PC-3 (cell line): ENCODE data around the gene RAB30.

Source experiments
- EZH2 ChIP-seq: fragments of 300-600 bp; sonication (generic); IDR thresholded peaks from one replicate; pipeline ENCODE4 v1.6.1; 2017; ENCODE audit warnings: antibody characterized with exemption, mild to moderate bottlenecking, low read length; ENCODE audit not compliant: unreplicated experiment
- TF ChIP-seq, protein P1 (sequence below): fragments of 300-600 bp; sonication (generic); conservative IDR thresholded peaks from 2 replicates; pipeline ENCODE4 v1.5.1; 2017; ENCODE audit warnings: antibody characterized with exemption, low read depth, mild to moderate bottlenecking, low read length

DNA sequence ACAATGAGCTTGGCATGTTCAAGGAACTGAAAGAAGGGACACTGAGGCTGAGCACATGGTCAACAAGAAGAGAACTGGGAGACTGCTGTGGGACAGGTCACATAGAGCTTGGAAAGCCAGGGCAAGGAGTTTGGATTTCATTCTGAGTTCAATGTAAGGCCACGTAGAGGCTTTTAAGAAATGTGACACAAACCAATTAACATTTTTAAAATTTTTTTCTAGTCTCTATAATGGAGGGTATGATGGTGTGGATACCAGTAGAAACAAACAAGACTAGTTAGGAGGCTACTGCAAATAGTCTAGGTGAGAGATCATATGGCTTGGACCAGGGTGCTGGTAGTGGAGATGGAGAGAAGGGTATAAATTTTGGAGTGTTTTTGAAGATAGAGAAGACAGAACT is 56.7 kb downstream of the RAB30 start:
- TF ChIP-seq, protein P1, sequence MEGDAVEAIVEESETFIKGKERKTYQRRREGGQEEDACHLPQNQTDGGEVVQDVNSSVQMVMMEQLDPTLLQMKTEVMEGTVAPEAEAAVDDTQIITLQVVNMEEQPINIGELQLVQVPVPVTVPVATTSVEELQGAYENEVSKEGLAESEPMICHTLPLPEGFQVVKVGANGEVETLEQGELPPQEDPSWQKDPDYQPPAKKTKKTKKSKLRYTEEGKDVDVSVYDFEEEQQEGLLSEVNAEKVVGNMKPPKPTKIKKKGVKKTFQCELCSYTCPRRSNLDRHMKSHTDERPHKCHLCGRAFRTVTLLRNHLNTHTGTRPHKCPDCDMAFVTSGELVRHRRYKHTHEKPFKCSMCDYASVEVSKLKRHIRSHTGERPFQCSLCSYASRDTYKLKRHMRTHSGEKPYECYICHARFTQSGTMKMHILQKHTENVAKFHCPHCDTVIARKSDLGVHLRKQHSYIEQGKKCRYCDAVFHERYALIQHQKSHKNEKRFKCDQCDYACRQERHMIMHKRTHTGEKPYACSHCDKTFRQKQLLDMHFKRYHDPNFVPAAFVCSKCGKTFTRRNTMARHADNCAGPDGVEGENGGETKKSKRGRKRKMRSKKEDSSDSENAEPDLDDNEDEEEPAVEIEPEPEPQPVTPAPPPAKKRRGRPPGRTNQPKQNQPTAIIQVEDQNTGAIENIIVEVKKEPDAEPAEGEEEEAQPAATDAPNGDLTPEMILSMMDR = no peak
- no peak for TF ChIP-seq EZH2
